Activated CD4-positive, alpha-beta T cell treated with anti-CD3 and anti-CD28 coated beads for 1 hour (primary cell): ENCODE measurements around the gene MAP3K7.

ENCODE experiments used
- DNase-seq: peaks from one replicate; pipeline ENCODE4 v3.0.0-alpha.2; 2020

MAP3K7 gene

GRCh38 chr6:90479603-90479926, 107.3 kb downstream of the MAP3K7 start:
- no peak for DNase-seq

- DNase-seq: peak; percentile 81
Measured at GRCh38 chr6:90478789-90479602, 107.9 kb downstream of the MAP3K7 start.

- no peak for DNase-seq
Measured at GRCh38 chr6:90478278-90478677, 108.6 kb downstream of the MAP3K7 start.

GRCh38 chr6:90477366-90477765, 109.5 kb downstream of the MAP3K7 start:
- no peak for DNase-seq

GRCh38 chr6:90472716-90473115, 114.2 kb downstream of the MAP3K7 start:
- no peak for DNase-seq

- no peak for DNase-seq
Measured at GRCh38 chr6:90471263-90471662, 115.6 kb downstream of the MAP3K7 start.

- DNase-seq: no peak
Measured at GRCh38 chr6:90469906-90470305, 117.0 kb downstream of the MAP3K7 start.

- no peak for DNase-seq
Measured at GRCh38 chr6:90468859-90469258, 118.0 kb downstream of the MAP3K7 start.

GRCh38 chr6:90468080-90468479, 118.8 kb downstream of the MAP3K7 start:
- DNase-seq: no peak

- DNase-seq: no peak
Measured at GRCh38 chr6:90467546-90467945, 119.3 kb downstream of the MAP3K7 start.

- no peak for DNase-seq
Measured at GRCh38 chr6:90466154-90466940, 120.5 kb downstream of the MAP3K7 start.

- DNase-seq: no peak
Measured at GRCh38 chr6:90465686-90466085, 121.2 kb downstream of the MAP3K7 start.

GRCh38 chr6:90464507-90464906, 122.4 kb downstream of the MAP3K7 start:
- DNase-seq: no peak

GRCh38 chr6:90463874-90464273, 123.0 kb downstream of the MAP3K7 start:
- DNase-seq: no peak
